IPS-18a (cell line): Measurements from ENCODE around the gene ASPG.

ENCODE experiments used
- H3K27ac ChIP-seq: one replicate; pipeline ENCODE4 v1.5.1; 2013; ENCODE audit warnings: low read length
- H3K27me3 ChIP-seq: one replicate; pipeline ENCODE4 v1.6.1; 2013; ENCODE audit warnings: mild to moderate bottlenecking, low read length; ENCODE audit not compliant: control insufficient read depth, insufficient read depth
- H3K36me3 ChIP-seq: one replicate; pipeline ENCODE4 v1.6.1; 2013; ENCODE audit warnings: low read depth, low read length; ENCODE audit not compliant: control insufficient read depth
- H3K4me1 ChIP-seq: one replicate; pipeline ENCODE4 v1.6.1; 2013; ENCODE audit warnings: low read depth, low read length; ENCODE audit not compliant: control insufficient read depth
- H3K4me3 ChIP-seq: one replicate; pipeline ENCODE4 v1.5.1; 2013; ENCODE audit warnings: low read length
- H3K9ac ChIP-seq: one replicate; pipeline ENCODE4 v1.6.1; 2013; ENCODE audit warnings: mild to moderate bottlenecking, low read length, moderate library complexity
- H3K9me3 ChIP-seq: one replicate; pipeline ENCODE4 v1.6.1; 2013; ENCODE audit warnings: low read depth, low read length; ENCODE audit not compliant: control insufficient read depth

The ASPG gene

DNA sequence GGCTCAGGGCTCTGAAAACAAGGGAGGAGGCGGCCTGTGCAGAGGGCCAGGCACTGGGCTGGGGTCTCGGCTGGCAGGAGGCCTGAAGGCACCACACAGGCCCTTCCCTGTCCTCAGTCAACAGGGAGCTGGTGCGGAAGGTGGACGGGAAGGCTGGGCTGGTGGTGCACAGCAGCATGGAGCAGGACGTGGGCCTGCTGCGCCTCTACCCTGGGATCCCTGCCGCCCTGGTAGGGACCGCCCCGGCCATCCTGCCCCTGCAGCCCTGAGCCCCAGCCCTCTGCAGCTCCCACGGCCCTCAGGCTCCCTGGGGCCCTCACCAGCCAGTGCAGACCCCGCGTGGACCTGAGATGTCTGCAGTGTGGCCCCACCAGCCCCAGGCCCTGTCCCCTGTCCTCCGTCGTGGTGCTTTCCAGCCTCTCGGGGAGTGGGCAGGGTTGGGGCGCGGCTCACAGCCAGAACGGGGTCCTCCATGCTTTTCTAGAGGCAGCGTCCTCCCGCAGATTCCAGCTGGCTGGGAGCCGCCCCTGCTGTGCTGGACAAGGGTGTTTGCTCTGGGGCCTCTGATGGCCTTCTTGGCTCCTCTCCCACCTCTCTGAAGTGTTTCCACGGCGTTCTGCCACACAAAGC is 18.1 kb downstream of the ASPG start:
- Histone ChIP-seq H3K9me3 (no peaks in the 10 kb centered on the region), H3K36me3 (no peaks in the 10 kb centered on the region), H3K27ac (no peak overlapping the region), H3K9ac (no peak overlapping the region), H3K4me3 (no peak overlapping the region), H3K4me1 (peaks cover 4% of the 10 kb centered on the region), H3K27me3 (no peaks in the 10 kb centered on the region)

DNA sequence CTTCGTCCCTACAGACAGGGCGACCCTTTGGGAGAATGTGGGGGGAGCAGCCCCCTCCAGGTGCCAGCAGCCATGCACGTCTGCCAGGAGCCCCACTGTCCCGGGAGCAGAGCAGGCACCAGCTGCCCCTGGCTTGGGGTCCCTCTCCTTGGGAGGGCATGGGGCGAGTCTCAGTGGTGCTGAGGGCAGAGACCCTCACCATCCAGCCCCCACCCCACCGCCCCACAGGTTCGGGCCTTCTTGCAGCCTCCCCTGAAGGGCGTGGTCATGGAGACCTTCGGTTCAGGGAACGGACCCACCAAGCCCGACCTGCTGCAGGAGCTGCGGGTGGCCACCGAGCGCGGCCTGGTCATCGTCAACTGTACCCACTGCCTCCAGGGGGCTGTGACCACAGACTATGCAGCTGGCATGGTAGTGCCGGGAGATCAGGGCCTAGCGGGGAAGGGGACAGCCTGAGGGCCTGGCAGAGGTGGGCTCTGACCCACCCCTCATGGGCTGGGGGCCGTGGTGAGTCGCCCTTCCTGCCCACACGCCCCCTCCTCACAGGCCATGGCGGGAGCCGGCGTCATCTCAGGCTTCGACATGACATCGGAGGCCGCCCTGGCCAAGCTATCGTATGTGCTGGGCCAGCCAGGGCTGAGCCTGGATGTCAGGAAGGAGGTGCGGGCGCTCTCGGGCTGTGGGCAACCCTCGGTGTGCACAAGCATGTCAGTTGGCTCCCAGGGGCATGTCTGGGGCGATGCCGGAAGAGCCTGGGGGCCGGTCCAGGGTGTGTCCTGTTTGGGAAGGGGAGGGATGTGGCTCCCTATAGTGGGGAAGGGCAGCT is 18.8 kb downstream of the ASPG start:
- Histone ChIP-seq H3K4me1 (peaks cover 4% of the 10 kb centered on the region), H3K27me3 (no peaks in the 10 kb centered on the region), H3K27ac (no peak overlapping the region), H3K9me3 (no peaks in the 10 kb centered on the region), H3K36me3 (no peaks in the 10 kb centered on the region), H3K9ac (no peak overlapping the region), H3K4me3 (no peak overlapping the region)

DNA sequence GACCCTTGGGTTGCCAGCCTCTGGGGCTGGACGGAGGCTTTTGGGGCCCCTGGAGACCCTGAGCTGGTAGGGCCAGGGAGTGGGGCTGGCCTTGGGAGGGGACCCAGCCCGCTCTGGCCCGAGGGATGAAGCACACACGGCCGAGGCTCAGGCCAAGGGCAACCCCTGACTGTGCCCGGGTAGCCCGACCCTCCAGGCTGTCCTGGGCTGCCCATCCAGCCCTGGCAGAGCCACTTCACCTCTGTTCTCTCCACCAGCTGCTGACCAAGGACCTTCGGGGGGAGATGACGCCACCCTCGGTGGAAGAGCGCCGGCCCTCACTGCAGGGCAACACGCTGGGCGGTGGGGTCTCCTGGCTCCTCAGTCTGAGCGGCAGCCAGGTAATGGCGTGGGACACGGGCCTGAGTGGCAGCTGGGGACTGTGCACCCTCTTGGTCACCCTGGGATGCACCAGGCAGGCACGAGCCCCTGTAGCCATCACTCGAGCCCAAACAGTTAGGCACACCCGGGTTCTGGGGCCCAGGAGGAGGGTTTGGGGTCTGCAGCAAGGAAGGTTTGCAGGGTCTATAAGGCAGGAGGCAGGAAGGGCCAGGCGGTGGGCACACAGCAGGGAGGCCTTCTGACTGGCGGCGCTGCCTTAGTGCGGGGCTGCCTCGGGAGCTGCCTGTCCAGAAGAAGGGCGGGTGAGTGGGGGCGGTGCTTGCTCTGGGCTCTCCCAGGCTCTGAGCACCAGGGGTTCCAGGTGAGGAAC is 19.7 kb downstream of the ASPG start:
- Histone ChIP-seq H3K4me3 (no peak overlapping the region), H3K9me3 (no peaks in the 10 kb centered on the region), H3K27ac (no peak overlapping the region), H3K9ac (no peak overlapping the region), H3K36me3 (no peaks in the 10 kb centered on the region), H3K27me3 (no peaks in the 10 kb centered on the region), H3K4me1 (peaks cover 4% of the 10 kb centered on the region)

DNA sequence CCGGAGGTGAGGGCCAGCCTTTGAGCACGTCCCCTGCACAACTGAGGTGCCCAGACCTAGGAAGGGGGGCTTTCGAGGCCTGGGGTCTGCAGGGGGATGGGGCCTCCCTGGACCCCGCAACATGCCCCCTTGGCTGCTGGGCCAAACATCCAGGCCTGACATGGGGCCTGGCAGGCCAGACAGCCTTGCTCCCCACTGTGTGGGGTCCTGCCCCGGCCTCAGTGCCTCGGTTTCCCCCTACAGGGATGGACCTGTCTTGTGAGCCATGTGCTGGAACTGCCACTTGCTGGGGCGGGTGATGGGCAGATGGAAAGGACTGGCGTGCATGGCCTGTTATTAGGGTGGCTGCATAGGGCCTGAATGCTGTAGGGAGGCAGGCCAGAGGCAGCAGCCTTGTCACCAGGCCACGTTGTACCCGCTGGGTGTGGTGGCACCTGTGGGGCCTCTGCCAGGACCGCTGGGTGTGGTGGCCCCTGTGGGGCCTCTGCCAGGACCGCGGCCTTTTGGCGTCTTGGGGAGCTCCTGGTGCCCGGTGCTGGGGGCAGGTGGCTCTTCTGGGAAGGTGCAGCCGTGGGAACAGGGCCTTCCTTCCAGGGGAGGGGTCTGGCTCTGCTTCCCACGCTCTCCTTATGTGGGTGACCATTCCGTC is 20.4 kb downstream of the ASPG start:
- Histone ChIP-seq H3K27ac (no peak overlapping the region), H3K36me3 (no peaks in the 10 kb centered on the region), H3K4me1 (peaks cover 4% of the 10 kb centered on the region), H3K9ac (no peak overlapping the region), H3K4me3 (no peak overlapping the region), H3K27me3 (no peaks in the 10 kb centered on the region), H3K9me3 (no peaks in the 10 kb centered on the region)

DNA sequence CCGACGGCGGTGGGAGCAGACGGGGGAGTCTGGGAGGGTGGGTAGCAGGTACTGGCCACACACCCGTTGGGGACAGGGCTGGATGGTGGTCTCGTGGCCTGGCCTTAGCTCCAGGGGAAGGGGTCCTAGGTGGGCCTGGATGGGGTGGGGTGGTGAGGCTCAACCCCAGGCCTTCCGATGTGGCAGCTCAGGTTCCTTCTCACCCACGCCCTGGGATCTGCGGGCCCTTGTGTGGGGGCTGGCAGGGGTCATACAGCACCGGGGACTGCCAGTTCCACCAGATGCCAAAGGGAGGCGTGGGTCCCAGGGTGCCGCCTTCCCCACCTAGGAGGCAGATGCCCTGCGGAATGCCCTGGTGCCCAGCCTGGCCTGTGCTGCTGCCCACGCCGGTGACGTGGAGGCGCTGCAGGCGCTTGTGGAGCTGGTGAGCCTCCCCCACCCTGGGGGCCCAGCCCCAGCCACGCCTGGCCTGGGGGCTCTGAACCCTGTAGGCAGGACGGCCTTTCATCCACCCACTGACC is 21.0 kb downstream of the ASPG start:
- Histone ChIP-seq H3K4me3 (no peak overlapping the region), H3K36me3 (no peaks in the 10 kb centered on the region), H3K9ac (no peak overlapping the region), H3K9me3 (no peaks in the 10 kb centered on the region), H3K27ac (no peak overlapping the region), H3K4me1 (peaks cover 4% of the 10 kb centered on the region), H3K27me3 (no peaks in the 10 kb centered on the region)

DNA sequence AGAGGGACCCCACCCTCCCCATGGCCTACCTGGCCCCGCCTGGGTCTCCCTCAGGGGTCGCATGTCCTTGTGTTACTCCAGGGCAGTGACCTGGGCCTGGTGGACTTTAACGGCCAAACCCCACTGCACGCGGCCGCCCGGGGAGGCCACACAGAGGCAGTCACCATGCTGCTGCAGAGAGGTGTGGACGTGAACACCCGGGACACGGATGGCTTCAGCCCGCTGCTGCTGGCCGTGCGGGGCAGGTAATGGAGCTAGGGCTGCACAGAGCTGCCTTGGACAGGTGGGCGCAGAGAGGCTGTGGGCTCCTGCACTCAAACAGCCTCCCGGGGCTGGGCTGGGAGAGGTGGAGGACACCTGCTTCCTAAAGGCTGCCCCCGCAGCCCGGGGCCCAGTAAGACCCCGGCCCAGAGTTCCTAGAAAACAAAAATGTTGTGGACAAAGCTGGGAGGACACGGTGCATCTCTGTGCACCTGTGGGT is 21.6 kb downstream of the ASPG start:
- H3K4me1 ChIP-seq = peaks cover 4% of the 10 kb centered on the region
- no peak overlapping the region for H3K27ac ChIP-seq
- H3K9ac ChIP-seq = no peak overlapping the region

DNA sequence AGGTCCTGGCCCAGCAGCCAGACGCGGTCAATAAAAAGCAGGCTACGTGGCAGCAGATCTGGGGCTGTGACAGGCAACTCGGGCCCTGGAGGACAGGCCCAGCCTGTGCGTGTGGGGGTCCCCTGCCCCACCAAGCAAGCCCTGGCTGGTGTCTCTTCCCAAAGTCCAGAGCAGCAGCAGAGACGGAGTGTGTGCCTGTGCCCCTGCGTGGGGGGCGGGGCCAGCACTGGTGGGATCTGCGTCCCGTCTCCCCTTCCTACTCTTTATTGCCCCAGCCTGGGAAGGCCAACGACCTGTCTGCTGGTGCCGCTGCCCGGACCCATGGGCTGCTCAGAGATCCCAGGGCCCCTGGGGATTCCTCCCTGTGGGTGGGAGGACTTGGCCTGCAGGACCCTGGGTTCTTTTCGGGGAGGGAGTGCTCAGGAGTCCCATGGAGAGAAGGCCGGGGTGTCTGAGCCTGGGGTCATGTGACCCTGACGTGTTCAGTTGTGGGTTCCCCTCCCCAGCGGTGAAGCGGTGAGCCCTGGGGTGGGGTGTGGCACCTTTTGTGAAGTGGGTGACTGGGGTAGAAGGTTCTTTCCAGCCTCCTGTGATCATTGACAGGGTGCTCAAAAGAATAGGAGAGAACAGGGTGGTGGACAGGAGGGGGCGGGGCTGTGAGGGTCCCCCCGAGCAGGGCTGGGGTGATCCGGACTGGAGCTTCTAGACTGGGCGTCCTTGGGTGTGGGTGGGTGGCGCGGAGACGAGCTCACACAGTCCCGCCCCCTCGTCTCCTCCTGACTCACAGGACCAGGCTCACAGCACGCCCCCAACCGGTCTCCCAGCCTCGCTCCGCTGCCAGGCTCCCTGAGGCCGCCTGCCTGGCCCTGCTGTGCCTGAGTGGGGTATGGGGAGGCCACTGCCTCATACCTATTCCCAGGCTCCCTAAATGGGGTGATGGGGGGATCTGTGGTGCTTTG is 22.4 kb downstream of the ASPG start:
- no peaks in the 10 kb centered on the region for H3K27me3 ChIP-seq
- H3K9me3 ChIP-seq = no peaks in the 10 kb centered on the region
- no peaks in the 10 kb centered on the region for H3K36me3 ChIP-seq
- peaks cover 4% of the 10 kb centered on the region for H3K4me1 ChIP-seq
- no peak overlapping the region for H3K9ac ChIP-seq
- H3K27ac ChIP-seq = no peak overlapping the region
- no peak overlapping the region for H3K4me3 ChIP-seq

More for the DNA sequence above, 21.6 kb downstream of the ASPG start:
- Histone ChIP-seq H3K9me3 (no peaks in the 10 kb centered on the region), H3K36me3 (no peaks in the 10 kb centered on the region), H3K27me3 (no peaks in the 10 kb centered on the region), H3K4me3 (no peak overlapping the region)

DNA sequence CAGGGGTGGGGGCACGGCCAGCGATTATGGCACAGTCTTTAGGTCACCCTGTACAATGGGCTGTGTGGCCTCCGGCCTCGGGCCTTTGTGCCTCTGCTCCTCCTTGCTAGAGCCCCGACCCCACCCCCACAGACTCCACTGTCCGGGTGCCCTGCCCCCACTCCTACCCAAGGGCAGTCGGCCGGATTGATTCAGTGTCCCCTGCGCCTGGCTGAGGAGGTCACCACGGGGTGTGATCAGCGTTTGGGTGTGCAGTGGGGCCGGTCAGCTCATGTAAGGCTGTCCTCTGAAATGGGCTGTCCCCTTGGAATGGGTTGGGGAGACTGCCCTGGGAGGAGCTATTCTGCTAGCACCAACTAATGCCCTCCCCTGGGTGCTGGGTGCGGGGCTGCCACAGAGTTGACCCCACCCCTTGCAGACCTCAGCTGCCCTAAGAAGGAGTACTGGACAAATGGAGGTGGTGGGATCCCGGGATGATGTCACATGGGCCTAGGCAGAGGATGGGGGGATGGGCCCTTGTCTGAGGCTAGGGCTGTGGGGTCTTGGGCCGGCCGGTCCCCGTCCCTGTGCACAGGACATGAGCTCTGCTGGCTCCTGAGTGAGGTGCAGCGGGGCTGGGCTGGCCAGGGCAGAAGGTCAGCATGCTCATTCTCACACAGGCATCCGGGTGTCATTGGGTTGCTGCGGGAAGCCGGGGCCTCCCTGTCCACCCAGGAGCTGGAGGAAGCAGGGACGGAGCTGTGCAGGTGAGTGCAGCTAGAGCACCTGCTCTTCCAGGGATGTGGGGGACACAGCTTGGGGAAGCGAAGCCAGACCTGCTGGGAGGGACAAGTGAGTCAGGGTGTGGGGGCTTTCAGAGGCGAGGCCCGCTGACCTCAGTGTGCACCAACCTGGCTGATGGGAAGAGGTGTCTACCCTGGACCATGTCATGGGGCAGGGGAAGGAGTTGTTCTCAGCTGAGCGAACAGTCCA is 23.4 kb downstream of the ASPG start:
- H3K27ac ChIP-seq = no peak overlapping the region
- no peak overlapping the region for H3K9ac ChIP-seq
- H3K27me3 ChIP-seq = no peaks in the 10 kb centered on the region
- H3K9me3 ChIP-seq = no peaks in the 10 kb centered on the region
- no peaks in the 10 kb centered on the region for H3K36me3 ChIP-seq
- no peak overlapping the region for H3K4me3 ChIP-seq
- peaks cover 4% of the 10 kb centered on the region for H3K4me1 ChIP-seq

DNA sequence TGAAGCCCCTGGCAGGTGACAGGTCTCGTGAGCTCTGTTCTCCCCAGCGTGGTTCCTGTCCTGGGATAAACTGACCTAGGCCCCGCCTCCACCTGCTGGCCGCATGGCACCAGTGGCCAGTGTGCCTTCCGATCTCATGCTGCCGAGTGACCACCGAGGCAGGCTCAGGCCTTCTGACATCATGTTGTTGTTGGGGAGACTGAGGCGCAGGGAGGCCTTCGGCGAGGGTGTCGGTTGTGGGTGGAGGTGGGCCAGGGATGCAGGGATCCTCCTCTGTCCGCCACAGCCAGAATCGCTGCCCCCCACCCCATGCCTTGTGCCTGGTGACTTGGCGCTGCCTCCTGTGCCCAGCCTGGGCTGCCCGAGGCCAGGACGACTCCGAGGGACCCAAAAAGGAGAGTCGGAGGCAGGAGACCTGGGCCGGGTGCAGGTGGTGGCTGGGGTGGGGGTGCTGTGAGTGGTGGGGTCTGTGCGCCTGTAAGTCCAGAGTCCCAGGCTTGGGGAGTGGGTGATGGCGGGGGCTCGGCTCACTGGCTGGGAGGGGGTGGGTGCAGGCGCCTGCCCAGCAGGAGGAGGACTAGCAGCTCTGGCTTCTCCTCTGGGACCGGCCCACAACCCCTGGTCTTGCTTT is 24.3 kb downstream of the ASPG start:
- H3K4me1 ChIP-seq = peaks cover 4% of the 10 kb centered on the region
- no peak overlapping the region for H3K27ac ChIP-seq
- no peaks in the 10 kb centered on the region for H3K36me3 ChIP-seq
- no peak overlapping the region for H3K4me3 ChIP-seq
- H3K27me3 ChIP-seq = no peaks in the 10 kb centered on the region
- no peaks in the 10 kb centered on the region for H3K9me3 ChIP-seq
- H3K9ac ChIP-seq = no peak overlapping the region
